ENCODE results near the gene MFF.

DNA sequence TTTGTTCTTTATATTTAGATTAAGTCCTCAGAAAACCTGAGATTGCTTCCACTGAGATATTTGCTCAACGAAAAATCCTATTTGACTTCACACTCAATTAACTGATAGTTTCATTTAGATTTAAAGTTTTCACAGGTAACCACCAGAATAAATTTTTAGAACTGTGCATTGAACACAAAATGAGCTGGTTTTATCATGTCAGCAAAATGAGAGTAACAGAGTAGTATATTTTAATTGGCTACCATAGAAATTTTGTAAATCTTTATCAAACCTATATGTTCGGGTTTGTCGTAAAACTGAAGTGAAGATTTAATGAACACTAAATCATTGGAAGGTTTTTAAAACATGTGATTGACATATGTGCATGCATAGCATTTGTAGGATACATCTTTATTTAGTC, 32.7 kb upstream of the MFF start:
- TF ChIP-seq, protein P1, sequence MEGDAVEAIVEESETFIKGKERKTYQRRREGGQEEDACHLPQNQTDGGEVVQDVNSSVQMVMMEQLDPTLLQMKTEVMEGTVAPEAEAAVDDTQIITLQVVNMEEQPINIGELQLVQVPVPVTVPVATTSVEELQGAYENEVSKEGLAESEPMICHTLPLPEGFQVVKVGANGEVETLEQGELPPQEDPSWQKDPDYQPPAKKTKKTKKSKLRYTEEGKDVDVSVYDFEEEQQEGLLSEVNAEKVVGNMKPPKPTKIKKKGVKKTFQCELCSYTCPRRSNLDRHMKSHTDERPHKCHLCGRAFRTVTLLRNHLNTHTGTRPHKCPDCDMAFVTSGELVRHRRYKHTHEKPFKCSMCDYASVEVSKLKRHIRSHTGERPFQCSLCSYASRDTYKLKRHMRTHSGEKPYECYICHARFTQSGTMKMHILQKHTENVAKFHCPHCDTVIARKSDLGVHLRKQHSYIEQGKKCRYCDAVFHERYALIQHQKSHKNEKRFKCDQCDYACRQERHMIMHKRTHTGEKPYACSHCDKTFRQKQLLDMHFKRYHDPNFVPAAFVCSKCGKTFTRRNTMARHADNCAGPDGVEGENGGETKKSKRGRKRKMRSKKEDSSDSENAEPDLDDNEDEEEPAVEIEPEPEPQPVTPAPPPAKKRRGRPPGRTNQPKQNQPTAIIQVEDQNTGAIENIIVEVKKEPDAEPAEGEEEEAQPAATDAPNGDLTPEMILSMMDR (IDR thresholded peaks at IDR 0.05) = no peak
- no peak for TF ChIP-seq POLR2A (IDR thresholded peaks at IDR 0.05)
